Subcutaneous adipose tissue (tissue), 4 donors: ENCODE measurements around the gene ADGRE3. TPM values are rescaled to one million over a fixed set of nuclear protein-coding genes. Genes with fewer than 3 reads are reported as not detected.

ENCODE experiments used
- small RNA-seq: library from RNA; depleted of rRNA; stranded (forward); fragments of <200 nt; gene quantifications from one replicate; pipeline ENCODE3, GENCODE V24; 2016
- total RNA-seq, 4 donors: library from RNA; depleted of rRNA; stranded (reverse); fragments of >200 nt; gene quantifications; one replicate each; pipeline ENCODE4 v1.1.0, GENCODE V29; 2016
- TF ChIP-seq, protein P1 (sequence below): fragments of 450-650 bp; IDR thresholded peaks from one replicate; pipeline ENCODE4 v1.5.1; 2016; ENCODE audit warnings: low read depth, mild to moderate bottlenecking, control low read depth, antibody characterized with exemption, moderate library complexity

Gene ADGRE3
- total RNA-seq, 4 donors from 2014 or later = 0.34 to 0.38 TPM; not detected in 2

DNA sequence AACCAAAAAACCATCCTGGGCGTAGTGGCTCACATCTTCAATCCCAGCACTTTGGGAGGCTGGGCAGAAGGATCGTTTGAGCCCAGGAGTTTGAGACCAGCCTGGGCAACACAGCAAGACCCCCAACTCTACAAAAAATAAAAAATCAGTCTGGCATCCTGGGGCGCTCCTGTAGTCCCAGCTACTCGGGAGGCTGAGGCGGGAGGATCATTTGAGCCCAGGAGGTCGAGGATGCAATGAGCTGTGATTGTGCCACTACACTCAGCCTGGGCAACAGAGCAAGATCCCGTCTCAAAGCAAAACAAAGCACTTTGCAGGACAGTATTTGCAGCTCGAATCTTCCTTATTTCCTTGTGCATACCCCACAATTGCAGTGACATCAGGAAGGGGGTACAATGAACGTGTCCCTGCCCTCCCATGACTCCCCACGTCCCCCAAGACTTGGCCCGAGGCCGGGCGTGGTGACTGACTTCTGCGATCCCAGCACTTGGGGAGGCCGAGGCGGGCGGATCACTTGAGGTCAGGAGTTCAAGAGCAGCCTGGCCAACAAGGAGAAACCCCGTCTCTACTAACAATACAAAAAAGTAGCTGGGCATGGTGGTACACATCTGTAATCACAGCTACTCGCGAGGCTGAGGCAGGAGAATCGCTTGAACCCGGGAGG, 103.6 kb downstream of the ADGRE3 start:
- TF ChIP-seq, protein P1, sequence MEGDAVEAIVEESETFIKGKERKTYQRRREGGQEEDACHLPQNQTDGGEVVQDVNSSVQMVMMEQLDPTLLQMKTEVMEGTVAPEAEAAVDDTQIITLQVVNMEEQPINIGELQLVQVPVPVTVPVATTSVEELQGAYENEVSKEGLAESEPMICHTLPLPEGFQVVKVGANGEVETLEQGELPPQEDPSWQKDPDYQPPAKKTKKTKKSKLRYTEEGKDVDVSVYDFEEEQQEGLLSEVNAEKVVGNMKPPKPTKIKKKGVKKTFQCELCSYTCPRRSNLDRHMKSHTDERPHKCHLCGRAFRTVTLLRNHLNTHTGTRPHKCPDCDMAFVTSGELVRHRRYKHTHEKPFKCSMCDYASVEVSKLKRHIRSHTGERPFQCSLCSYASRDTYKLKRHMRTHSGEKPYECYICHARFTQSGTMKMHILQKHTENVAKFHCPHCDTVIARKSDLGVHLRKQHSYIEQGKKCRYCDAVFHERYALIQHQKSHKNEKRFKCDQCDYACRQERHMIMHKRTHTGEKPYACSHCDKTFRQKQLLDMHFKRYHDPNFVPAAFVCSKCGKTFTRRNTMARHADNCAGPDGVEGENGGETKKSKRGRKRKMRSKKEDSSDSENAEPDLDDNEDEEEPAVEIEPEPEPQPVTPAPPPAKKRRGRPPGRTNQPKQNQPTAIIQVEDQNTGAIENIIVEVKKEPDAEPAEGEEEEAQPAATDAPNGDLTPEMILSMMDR = no peak

Small RNA genes within 50 kb of the gene (small RNA-seq; reads per million reads assigned to genes)
- gene AC022149.2 (not detected), gene RN7SL842P (not detected)

Other genes with a start within 250 kb of the ADGRE3 start
- 100 to 1,000 TPM in 1 of 4 donors, 10 to 100 TPM in 3; 47.8 to 136 (median 75.8) TPM for gene PKN1, start 241.5 kb downstream of the ADGRE3 start, total RNA-seq
- under 1 TPM in 1 of 4 donors, not detected in 3; 0.49 TPM for gene PTGER1, start 199.5 kb downstream of the ADGRE3 start, total RNA-seq
- 10 to 100 TPM; 36.4 to 95.5 (median 48.9) TPM for gene GIPC1, start 178.7 kb downstream of the ADGRE3 start, total RNA-seq
- gene DNAJB1, start 156.4 kb downstream of the ADGRE3 start, total RNA-seq = 100 to 1,000 TPM in 1 of 4 donors, 10 to 100 TPM in 3; 45.9 to 104 (median 66.3) TPM
- 10 to 100 TPM; 36.8 to 86.7 (median 62.4) TPM for gene TECR, start 145.2 kb downstream of the ADGRE3 start, total RNA-seq
- 100 to 1,000 TPM; 293 to 484 (median 411) TPM for gene NDUFB7, start 102.8 kb downstream of the ADGRE3 start, total RNA-seq
- not detected for gene CLEC17A, start 91.8 kb downstream of the ADGRE3 start, total RNA-seq
- 10 to 100 TPM; 17.4 to 47.5 (median 25.8) TPM for gene ZNF333, start 15.2 kb upstream of the ADGRE3 start, total RNA-seq
- 10 to 100 TPM in 1 of 4 donors, 1 to 10 TPM in 3; 2.3 to 18.4 (median 4.1) TPM for gene ADGRE2, start 103.7 kb upstream of the ADGRE3 start, total RNA-seq
- gene OR7A5, start 160.3 kb upstream of the ADGRE3 start, total RNA-seq = not detected
- not detected for gene OR7C1, start 160.3 kb upstream of the ADGRE3 start, total RNA-seq
- not detected for gene OR7A10, start 174.1 kb upstream of the ADGRE3 start, total RNA-seq
- gene OR7A17, start 211.3 kb upstream of the ADGRE3 start, total RNA-seq = not detected